Measurements from ENCODE around the gene SPDYA. TPM values are rescaled to one million over a fixed set of nuclear protein-coding genes. Genes with fewer than 3 reads are reported as not detected.

SPDYA gene
- total RNA-seq, 1 experiment from 2014 or later, result 1.2 TPM

DNA sequence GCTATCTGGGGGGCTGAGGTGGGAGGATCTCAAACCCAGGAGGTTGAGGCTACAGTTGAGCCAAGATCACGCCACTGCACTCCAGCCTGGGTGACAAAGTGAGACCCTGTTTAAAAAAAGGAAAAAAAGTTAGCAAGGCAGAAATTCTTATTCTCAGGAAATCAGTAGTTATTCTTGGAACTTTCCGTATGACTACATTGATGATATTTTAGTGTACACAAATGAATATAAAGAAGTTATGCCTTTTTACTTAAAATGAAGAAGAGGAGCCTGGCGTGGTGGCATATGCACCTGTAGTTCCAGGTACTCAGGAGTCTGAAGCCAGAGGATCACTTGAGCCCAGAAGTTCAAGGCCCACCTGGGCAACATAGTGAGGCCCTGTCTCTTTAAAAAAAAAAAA lies 7.4 kb downstream of the SPDYA start:
- no peak for DNase-seq (ENCODE audit: low read depth, low spot score)
- in situ Hi-C loops (cut with HindIII; ENCODE audit: low pct_unique_long_range_greater_than_20kb, low sequenced_read_pairs), result no loop called here

DNA sequence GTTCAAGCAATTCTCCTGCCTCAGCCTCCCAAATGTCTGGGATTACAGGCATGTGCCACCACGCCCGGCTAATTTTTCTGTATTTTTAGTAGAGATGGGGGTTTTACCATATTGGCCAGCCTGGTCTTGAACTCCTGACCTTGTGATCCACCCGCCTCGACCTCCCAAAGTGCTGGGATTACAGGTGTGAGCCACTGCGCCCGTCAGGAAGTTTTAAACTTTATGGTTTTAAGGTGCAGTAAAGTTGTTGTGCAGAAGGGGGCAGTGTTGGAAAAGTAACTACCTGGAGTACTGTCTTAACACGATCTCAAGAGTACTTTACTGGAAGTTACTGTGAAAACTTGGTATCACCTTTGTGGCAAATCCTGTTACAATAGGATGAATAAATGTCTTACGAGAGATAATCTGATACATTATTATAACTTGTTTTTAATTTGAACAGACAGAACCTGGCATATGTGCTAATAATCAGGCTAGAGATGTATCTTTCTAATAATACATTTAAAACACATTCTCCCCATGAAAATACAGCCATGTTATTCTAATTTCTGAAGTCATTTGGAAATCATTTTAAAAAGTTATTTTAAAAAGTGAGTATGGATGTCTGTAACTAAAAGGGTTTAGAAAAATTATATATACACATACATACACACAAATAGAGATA lies 10.8 kb downstream of the SPDYA start:
- DNase-seq (ENCODE audit: low read depth, low spot score), result peak; percentile 75
- in situ Hi-C loops (cut with HindIII; ENCODE audit: low pct_unique_long_range_greater_than_20kb, low sequenced_read_pairs), result no loop called here

DNA sequence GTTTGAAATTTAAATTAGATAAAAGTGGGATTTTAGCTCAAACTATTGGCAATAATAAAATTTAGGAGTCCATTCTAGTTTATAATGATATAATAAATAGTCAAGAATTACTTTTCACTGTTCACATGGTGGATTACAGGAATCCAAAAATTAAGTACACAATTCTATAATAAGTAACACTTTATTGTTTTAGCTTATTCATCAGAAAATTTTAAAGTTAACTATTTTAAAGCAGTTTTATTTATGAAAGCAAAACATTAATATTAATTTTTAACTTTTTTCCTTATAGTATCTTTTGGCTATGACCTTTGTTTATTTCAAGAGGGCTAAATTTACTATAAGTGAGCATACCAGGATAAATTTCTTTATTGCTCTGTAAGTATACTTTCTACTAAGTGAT lies 11.4 kb downstream of the SPDYA start:
- no peak for DNase-seq (ENCODE audit: low read depth, low spot score)
- in situ Hi-C loops (cut with HindIII; ENCODE audit: low pct_unique_long_range_greater_than_20kb, low sequenced_read_pairs), result no loop called here

DNA sequence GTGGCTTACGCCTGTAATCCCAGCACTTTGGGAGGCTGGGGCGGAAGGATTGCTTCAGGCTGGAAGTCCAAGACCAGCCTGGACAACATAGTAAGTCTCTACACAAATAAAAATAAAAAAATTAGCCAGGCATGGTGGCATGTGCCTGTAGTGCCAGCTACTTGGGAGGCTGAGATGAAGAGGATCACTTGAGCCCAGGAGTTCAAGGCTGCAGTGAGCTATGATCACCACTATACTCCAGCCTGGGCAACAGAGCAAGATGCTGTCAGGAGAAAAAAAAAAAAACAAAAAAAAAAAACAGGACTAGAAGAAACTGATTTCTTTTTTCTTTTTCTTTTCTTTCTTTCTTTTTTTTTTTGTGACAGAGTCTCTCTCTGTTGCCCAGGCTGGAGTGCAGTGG lies 13.6 kb downstream of the SPDYA start:
- in situ Hi-C loops (cut with HindIII; ENCODE audit: low pct_unique_long_range_greater_than_20kb, low sequenced_read_pairs), result no loop called here

DNA sequence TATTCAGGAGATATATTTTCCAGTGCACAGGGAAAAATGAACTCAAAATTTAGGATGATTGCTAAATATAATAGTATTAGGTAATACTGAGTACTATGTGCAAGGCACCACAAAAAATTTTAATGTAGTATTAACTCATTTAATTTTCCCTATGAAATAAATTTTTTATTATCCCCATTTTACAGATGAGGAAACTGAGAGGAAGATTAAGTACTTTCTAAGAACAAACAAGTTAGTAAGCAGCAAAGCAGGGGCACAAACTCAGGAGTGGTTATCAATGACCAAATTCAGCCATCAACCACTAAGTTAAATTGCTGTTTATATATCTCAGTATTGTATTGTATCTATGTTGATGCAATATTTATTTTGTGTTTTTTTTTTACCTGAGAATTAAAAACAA lies 14.2 kb downstream of the SPDYA start:
- in situ Hi-C loops (cut with HindIII; ENCODE audit: low pct_unique_long_range_greater_than_20kb, low sequenced_read_pairs), result no loop called here
- no peak for DNase-seq (ENCODE audit: low read depth, low spot score)

More for the DNA sequence above, 13.6 kb downstream of the SPDYA start:
- no peak for DNase-seq (ENCODE audit: low read depth, low spot score)

DNA sequence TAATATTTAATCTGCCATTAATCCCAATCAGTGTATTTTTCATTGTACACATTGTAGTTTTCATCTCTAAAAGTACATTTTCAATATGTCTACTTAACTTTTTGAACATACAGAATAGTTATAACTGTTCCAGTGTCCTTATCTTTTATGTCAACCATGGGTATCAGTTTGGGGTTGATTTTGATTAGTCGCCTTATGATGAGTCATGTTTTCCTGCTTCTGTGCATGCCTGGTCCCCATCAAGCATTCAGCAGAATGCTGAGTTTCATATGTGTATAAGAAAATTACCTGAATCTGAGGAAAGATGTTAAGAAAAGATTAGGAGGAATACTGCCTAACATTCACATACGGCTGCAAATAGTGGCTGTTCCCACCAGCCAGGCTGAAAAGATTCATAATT lies 17.7 kb downstream of the SPDYA start:
- DNase-seq (ENCODE audit: low read depth, low spot score), result no peak

DNA sequence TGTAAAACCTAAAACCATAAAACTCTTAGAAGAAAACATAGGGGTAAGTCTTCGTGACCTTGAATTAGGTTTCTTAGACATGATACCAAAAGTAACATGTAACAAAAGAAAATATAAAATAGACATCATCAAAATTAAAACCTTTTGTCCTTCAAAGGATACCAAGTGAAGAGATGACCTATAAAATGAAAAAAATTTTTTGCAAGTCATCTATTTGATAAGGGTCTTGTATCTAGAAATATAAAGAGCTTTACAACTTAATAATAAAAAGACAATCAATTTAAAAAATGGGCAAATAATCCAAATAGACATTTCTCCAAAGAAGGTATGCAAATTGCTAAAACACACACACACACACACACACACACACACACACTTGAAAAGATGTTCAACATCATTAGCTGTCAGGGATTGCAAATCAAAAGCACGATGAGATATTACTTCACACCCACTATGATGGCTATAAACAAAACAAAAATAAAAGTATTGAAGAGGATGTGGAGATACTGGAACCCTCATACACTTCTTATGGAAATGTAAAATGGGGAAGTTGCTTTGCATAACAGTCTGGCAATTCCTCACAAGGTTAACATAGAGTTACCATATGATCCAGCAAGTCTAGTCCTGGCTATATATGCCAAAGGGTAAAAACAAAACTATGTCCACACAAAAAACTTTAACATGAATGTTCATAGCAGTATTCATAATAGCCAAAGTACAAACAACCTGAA lies 23.3 kb downstream of the SPDYA start:
- no peak for DNase-seq (ENCODE audit: low read depth, low spot score)
- in situ Hi-C loops (cut with HindIII; ENCODE audit: low pct_unique_long_range_greater_than_20kb, low sequenced_read_pairs), result no loop called here

More for the DNA sequence above, 17.7 kb downstream of the SPDYA start:
- in situ Hi-C loops (cut with HindIII; ENCODE audit: low pct_unique_long_range_greater_than_20kb, low sequenced_read_pairs), result no loop called here

DNA sequence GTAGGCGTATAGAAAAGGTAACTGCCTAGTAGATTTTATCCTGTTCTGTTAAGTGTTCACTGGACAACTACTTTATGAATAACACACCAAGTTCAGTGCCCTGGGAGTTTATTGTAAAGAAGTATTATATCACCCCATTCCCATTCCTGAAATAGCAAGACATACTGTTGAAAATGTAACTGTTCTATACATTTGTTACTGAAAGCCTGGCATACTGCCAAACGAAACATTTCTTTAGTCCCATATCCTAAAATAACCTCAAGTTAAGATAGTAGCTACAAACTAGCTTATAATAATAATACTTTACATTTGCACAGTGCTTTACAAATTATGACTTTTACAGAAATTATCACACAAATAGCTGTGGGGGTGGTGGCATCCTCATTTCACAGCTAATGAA lies 25.1 kb downstream of the SPDYA start:
- in situ Hi-C loops (cut with HindIII; ENCODE audit: low pct_unique_long_range_greater_than_20kb, low sequenced_read_pairs), result no loop called here

DNA sequence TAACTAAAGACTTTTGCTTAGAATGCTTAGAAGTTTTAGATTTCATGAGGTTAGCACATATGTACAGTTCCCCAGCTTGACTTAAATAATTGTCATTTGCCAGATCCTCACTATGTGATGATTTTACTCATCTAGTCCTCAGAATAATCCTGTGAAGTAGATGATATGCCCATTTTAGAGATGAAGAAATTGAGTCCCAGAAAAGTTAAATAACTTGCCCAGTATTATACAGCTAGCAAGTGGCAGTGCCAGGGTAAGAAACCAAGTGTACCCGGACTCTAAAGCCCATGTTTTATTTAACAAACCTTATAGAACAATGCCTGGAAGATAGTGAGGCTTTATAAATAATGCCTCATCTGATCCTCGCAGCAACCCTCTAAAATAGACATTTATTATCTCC lies 28.3 kb downstream of the SPDYA start:
- in situ Hi-C loops (cut with HindIII; ENCODE audit: low pct_unique_long_range_greater_than_20kb, low sequenced_read_pairs), result no loop called here

More for the DNA sequence above, 25.1 kb downstream of the SPDYA start:
- DNase-seq (ENCODE audit: low read depth, low spot score), result no peak

DNA sequence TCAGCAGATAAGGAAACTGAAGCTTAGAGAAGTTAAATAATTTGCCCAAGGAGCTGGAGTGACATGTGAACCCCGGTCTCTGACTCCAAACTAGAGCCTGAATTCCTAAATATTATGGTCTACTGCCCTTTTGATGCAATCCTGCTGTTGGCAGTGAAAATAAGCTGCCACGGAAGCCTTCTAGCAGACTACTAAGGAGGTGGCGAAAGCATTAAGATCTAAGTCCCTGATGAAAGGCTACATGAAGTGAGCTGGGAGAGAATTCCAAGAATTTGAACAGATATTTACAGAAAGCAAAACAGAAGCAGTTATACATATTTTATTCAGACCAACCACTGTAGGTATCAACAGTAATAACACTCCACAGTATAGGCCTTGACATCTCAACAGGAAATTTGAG lies 31.4 kb downstream of the SPDYA start:
- in situ Hi-C loops (cut with HindIII; ENCODE audit: low pct_unique_long_range_greater_than_20kb, low sequenced_read_pairs), result no loop called here
- no peak for DNase-seq (ENCODE audit: low read depth, low spot score)

More for the DNA sequence above, 28.3 kb downstream of the SPDYA start:
- DNase-seq (ENCODE audit: low read depth, low spot score), result no peak

DNA sequence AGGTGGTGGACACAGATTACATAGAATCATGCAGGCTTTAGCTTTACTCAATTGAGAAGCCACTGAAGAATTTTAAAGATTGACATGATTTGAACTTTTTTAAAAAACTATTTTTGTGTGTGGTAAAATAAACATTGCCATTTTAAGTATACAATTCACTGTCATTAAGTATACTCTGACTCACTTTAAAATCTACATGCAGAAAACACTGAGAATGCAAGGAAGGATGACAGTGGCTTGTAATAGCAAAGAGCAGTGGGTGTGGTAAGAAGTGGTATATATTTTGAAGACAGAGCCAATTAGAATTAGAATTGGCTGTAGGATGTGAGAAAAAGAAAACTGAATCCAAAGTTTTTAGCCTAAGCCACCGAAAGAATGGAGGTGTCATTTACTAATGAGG lies 44.6 kb downstream of the SPDYA start:
- in situ Hi-C loops (cut with HindIII; ENCODE audit: low pct_unique_long_range_greater_than_20kb, low sequenced_read_pairs), result no loop called here

DNA sequence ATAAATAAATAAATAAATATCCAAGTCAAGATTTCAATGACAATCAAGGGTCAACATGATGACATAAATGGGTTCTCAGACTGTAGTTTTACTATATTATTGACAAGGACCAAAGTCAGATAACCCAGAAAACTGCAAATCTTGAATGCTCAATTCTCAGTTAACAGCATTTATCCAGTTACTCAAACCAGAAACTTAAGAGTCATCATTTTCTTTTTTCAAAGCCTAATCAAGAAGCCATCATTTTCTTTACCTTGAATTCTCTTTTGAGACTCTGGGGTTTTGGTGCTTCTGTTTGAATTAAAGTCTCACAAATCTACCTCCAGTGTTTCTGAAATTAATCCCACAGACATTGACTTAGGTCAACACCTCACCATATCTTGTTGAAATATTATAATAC lies 45.3 kb downstream of the SPDYA start:
- no peak for DNase-seq (ENCODE audit: low read depth, low spot score)
- in situ Hi-C loops (cut with HindIII; ENCODE audit: low pct_unique_long_range_greater_than_20kb, low sequenced_read_pairs), result no loop called here

More for the DNA sequence above, 44.6 kb downstream of the SPDYA start:
- DNase-seq (ENCODE audit: low read depth, low spot score), result no peak

DNA sequence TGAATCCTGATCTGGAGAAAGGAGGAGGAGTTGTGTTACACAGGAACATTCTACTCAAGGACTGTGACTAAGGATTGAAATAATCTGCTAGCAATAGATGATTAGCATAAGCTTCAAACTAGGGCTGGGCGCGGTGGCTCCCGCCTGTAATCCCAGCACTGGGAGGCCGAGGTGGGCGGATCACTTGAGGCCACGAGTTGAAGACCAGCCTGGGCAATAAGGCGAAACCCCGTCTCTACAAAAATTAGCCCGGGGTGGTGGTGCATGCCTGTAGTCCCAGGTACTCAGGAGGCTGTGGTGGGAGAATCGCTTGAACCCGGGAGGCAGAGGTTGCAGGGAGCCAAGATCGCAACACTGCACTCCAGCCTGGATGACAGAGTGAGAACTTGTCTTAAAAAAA lies 58.0 kb downstream of the SPDYA start:
- DNase-seq (ENCODE audit: low read depth, low spot score), result no peak
- in situ Hi-C loops (cut with HindIII; ENCODE audit: low pct_unique_long_range_greater_than_20kb, low sequenced_read_pairs), result no loop called here

DNA sequence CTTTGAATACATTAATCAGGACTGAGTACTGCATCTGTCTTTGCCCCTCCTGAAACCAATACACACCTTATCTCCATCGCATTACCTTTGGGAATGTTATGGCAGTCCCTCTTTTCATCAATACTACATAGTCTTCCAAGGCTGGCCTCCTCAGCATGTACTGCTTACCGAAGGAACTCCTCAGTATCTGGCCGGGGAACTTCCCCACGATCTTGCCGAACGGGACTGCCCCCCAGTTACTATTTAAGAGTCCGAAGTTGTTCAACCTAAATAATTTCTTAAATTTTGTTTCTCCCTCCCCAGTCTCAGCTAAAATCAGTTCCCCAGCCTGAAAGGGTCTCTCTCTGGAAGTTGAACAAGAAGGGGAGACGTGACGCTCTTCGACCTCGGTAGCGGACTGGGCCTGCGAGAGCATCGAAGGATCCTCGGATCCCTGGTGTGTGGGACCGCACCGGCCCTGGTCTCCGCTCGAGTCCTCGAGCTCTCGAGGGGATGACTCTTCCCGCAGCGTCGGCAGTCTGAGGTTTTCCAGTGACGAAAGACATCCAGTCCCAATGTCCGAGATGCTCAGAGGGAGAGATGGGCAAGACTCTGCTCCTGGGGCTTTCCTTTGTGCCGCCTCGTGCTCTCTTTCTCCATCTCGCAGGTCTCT lies 59.0 kb downstream of the SPDYA start:
- in situ Hi-C loops (cut with HindIII; ENCODE audit: low pct_unique_long_range_greater_than_20kb, low sequenced_read_pairs), result no loop called here
- DNase-seq (ENCODE audit: low read depth, low spot score), result no peak

DNA sequence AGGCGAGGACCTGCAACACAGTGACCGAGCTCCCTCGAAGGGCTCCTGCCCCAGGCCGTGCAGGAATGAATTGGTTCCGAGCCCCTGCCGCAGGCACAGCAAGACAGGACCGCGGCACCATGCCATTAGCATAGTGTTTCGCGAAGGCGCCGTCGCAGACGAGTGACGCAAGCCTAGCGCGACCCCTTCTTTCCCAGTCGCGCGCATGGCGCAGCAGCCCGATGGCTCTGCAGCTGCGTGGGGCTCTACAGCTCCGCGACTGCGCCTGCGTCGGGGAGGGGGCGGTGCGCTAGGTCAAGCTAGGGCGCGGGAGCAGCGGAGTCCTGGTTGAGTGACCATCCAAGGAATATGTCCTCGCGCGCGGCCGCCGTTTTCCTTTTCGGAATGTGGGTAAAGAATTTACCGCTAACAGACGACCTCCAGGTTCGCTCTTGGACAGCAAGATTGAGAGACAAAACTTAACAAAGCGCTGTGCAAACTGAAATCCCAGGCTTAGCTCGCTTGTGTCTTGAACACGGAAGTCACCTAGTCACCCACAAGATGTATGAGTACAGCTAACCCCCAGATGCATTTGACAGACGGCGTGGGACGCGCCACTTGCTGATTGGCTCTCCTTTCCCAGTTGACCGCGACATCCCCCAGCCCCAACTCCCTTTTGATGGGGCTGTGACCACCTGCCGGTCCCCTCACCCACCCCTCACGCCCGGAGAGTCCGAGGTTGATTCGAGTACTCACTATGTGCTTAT lies 59.7 kb downstream of the SPDYA start, which contains the start of gene TRMT61B:
TSS of gene TRMT61B (minus strand) at position 164 of the 746 bp plus-strand sequence. CDS start at position 132, 32 bp downstream.
- peak; percentile 96 for DNase-seq (ENCODE audit: low read depth, low spot score)
- in situ Hi-C loops (cut with HindIII; ENCODE audit: low pct_unique_long_range_greater_than_20kb, low sequenced_read_pairs), result no loop called here

DNA sequence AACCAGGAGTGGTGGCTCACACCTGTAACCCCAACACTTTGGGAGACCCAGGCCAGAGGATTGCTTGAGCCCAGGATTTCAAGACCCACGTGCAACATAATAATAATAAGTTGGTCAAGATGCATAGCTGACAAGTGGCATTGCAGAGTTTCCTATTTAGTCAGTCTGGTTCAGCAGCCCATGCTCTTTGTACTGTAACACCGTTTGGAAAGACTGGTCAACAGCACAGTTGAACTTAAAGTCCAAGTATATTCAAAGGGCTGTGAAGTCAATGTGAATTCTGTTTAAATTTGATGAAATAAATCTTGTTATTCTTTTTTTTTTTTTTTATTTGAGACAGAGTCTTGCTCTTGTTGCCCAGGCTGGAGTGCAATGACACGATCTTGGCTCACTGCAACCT lies 61.0 kb downstream of the SPDYA start:
- in situ Hi-C loops (cut with HindIII; ENCODE audit: low pct_unique_long_range_greater_than_20kb, low sequenced_read_pairs), result no loop called here
- DNase-seq (ENCODE audit: low read depth, low spot score), result no peak

DNA sequence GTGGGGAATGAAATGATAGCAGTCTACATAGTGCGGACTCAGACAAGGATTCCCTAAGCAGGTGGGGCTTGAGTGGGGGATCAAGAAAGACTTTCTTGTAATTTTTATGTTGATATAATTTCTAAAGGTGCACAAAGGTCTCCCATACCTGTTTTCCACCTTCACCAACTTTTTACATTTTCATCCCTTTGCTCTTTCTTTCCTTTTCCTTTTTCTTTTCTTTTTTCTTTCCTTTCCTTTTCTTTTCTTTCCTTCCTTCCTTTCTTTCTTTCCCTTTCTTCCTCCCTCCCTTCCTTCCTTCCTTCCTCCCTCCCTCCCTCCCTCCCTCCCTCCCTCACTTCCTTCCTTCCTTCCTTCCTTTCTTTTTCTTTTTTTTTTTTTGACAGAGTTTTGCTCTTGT lies 69.6 kb downstream of the SPDYA start:
- in situ Hi-C loops (cut with HindIII; ENCODE audit: low pct_unique_long_range_greater_than_20kb, low sequenced_read_pairs), result no loop called here

DNA sequence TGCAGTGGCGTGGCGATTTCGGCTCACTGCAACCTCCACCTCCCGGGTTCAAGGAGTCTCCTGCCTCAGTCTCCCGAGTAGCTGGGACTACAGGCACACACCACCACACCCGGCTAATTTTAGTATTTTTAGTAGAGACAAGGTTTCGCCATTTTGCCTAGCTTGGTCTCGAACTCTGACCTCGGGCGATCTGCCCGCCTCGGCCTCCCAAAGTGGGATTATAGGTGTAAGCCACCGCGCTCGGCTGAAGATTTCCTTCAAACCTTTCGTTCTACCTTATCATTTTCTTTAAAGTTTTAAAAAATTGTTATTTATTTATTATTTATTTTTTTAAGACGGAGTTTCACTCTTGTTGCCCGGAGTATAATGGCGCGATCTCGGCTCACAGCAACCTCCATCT lies 82.9 kb downstream of the SPDYA start:
- no peak for DNase-seq (ENCODE audit: low read depth, low spot score)
- in situ Hi-C loops (cut with HindIII; ENCODE audit: low pct_unique_long_range_greater_than_20kb, low sequenced_read_pairs), result no loop called here

More for the DNA sequence above, 69.6 kb downstream of the SPDYA start:
- DNase-seq (ENCODE audit: low read depth, low spot score), result no peak

Data from SK-MEL-5 (cell line).